ENCODE results near the gene PANK4. TPM values are rescaled to one million over a fixed set of nuclear protein-coding genes. Genes with fewer than 3 reads are reported as not detected.

PANK4 gene
- total and polyA plus RNA-seq, 9 of the 15 experiments (the other 6 are each of a cell fraction or from before 2014, with no cell fraction given), result 0.93 to 55.6 (median 31.5) TPM

DNA sequence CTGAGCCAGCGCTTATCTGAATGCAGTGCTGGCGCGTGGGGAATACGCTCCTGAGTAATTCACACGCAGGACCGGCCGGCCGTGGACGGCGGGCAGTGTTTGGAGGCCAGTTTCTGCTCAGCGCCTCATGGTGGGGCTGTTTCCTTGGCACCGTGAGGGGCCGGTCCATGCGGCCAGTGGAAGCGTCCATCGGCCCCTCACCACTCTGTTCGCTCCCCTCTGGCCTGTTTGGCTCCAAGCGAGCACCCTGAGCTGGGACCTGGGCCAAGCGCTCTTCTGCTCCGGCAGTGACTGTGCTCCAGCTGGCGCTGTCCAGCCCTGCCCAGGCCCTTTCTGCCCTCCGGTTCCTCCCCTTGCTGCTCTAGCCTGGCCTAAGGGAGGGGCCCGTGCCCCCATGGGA is 66.6 kb downstream of the PANK4 start (continued):
- TF ChIP-seq MAFG (tag; conservative IDR thresholded peaks at IDR 0.05), result no peak
- TF ChIP-seq RAD21 (CRISPR knock-in tag; conservative IDR thresholded peaks at IDR 0.05 in 1 of 2, IDR thresholded peaks at IDR 0.05 in 1 of 2), result peak in 1 of 2 experiments; percentile 57; a peak in 2 of 4 replicates
- no peak for TF ChIP-seq SRSF1 (IDR thresholded peaks at IDR 0.05; ENCODE audit: low read depth, low read length)
- TF ChIP-seq NR2C2 (CRISPR knock-in tag; IDR thresholded peaks at IDR 0.05), result no peak
- TF ChIP-seq NR2C2 (tag; IDR thresholded peaks at IDR 0.05), result no peak
- no peak for TF ChIP-seq HLTF (IDR thresholded peaks at IDR 0.05)
- TF ChIP-seq, protein P1, sequence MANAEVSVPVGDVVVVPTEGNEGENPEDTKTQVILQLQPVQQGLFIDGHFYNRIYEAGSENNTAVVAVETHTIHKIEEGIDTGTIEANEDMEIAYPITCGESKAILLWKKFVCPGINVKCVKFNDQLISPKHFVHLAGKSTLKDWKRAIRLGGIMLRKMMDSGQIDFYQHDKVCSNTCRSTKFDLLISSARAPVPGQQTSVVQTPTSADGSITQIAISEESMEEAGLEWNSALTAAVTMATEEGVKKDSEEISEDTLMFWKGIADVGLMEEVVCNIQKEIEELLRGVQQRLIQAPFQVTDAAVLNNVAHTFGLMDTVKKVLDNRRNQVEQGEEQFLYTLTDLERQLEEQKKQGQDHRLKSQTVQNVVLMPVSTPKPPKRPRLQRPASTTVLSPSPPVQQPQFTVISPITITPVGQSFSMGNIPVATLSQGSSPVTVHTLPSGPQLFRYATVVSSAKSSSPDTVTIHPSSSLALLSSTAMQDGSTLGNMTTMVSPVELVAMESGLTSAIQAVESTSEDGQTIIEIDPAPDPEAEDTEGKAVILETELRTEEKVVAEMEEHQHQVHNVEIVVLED (CRISPR knock-in tag; IDR thresholded peaks at IDR 0.05), result no peak
- TF ChIP-seq NFIX (CRISPR knock-in tag; IDR thresholded peaks at IDR 0.05; ENCODE audit: low read depth), result no peak
- TF ChIP-seq ZNF764 (CRISPR knock-in tag; IDR thresholded peaks at IDR 0.05; ENCODE audit: low read depth), result no peak
- TF ChIP-seq, protein P2, sequence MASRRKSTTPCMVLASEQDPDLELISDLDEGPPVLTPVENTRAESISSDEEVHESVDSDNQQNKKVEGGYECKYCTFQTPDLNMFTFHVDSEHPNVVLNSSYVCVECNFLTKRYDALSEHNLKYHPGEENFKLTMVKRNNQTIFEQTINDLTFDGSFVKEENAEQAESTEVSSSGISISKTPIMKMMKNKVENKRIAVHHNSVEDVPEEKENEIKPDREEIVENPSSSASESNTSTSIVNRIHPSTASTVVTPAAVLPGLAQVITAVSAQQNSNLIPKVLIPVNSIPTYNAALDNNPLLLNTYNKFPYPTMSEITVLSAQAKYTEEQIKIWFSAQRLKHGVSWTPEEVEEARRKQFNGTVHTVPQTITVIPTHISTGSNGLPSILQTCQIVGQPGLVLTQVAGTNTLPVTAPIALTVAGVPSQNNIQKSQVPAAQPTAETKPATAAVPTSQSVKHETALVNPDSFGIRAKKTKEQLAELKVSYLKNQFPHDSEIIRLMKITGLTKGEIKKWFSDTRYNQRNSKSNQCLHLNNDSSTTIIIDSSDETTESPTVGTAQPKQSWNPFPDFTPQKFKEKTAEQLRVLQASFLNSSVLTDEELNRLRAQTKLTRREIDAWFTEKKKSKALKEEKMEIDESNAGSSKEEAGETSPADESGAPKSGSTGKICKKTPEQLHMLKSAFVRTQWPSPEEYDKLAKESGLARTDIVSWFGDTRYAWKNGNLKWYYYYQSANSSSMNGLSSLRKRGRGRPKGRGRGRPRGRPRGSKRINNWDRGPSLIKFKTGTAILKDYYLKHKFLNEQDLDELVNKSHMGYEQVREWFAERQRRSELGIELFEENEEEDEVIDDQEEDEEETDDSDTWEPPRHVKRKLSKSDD (conservative IDR thresholded peaks at IDR 0.05; ENCODE audit: low read length), result no peak
- no peak for TF ChIP-seq KAT2B (IDR thresholded peaks at IDR 0.05; ENCODE audit: low read depth, low read length)
- peak; percentile 81; the same call in 1 of the 2 replicates for TF ChIP-seq SAFB (IDR thresholded peaks at IDR 0.05; ENCODE audit: borderline replicate concordance, low read depth, low read length)
- TF ChIP-seq, protein P3, sequence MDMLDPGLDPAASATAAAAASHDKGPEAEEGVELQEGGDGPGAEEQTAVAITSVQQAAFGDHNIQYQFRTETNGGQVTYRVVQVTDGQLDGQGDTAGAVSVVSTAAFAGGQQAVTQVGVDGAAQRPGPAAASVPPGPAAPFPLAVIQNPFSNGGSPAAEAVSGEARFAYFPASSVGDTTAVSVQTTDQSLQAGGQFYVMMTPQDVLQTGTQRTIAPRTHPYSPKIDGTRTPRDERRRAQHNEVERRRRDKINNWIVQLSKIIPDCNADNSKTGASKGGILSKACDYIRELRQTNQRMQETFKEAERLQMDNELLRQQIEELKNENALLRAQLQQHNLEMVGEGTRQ (CRISPR knock-in tag; IDR thresholded peaks at IDR 0.05), result no peak
- TF ChIP-seq, protein P4, sequence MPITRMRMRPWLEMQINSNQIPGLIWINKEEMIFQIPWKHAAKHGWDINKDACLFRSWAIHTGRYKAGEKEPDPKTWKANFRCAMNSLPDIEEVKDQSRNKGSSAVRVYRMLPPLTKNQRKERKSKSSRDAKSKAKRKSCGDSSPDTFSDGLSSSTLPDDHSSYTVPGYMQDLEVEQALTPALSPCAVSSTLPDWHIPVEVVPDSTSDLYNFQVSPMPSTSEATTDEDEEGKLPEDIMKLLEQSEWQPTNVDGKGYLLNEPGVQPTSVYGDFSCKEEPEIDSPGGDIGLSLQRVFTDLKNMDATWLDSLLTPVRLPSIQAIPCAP (CRISPR knock-in tag; IDR thresholded peaks at IDR 0.05; ENCODE audit: borderline replicate concordance), result no peak
- TF ChIP-seq MYNN (IDR thresholded peaks at IDR 0.05), result no peak
- no peak for TF ChIP-seq MYNN (CRISPR knock-in tag; IDR thresholded peaks at IDR 0.05)
- TF ChIP-seq, protein P5, sequence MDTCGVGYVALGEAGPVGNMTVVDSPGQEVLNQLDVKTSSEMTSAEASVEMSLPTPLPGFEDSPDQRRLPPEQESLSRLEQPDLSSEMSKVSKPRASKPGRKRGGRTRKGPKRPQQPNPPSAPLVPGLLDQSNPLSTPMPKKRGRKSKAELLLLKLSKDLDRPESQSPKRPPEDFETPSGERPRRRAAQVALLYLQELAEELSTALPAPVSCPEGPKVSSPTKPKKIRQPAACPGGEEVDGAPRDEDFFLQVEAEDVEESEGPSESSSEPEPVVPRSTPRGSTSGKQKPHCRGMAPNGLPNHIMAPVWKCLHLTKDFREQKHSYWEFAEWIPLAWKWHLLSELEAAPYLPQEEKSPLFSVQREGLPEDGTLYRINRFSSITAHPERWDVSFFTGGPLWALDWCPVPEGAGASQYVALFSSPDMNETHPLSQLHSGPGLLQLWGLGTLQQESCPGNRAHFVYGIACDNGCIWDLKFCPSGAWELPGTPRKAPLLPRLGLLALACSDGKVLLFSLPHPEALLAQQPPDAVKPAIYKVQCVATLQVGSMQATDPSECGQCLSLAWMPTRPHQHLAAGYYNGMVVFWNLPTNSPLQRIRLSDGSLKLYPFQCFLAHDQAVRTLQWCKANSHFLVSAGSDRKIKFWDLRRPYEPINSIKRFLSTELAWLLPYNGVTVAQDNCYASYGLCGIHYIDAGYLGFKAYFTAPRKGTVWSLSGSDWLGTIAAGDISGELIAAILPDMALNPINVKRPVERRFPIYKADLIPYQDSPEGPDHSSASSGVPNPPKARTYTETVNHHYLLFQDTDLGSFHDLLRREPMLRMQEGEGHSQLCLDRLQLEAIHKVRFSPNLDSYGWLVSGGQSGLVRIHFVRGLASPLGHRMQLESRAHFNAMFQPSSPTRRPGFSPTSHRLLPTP (IDR thresholded peaks at IDR 0.05; ENCODE audit: borderline replicate concordance, extremely low read depth, insufficient read length), result no peak
- no peak for TF ChIP-seq MTA1 (IDR thresholded peaks at IDR 0.05; ENCODE audit: borderline replicate concordance)
- no peak for TF ChIP-seq CHD4 (IDR thresholded peaks at IDR 0.05; ENCODE audit: insufficient read depth, insufficient replicate concordance, low read depth, low read length, poor library complexity, severe bottlenecking)
